SJCRH30 (cell line): ENCODE data around the gene NOSIP. TPM values are rescaled to one million over a fixed set of nuclear protein-coding genes. Genes with fewer than 3 reads are reported as not detected.

Experiments
- DNase-seq, 2 experiments: peaks; one replicate each; pipeline ENCODE4 v3.0.0-alpha.2; 2015 to 2020
- H3K27ac ChIP-seq: fragments of 250-450 bp; sonication (Bioruptor Pico); 2 replicates; pipeline ENCODE4 v1.5.1; 2020; ENCODE audit warnings: mild to moderate bottlenecking, moderate library complexity
- H3K27me3 ChIP-seq: fragments of 250-450 bp; sonication (Bioruptor Pico); 2 replicates; pipeline ENCODE4 v1.5.1; 2020; ENCODE audit warnings: mild to moderate bottlenecking, moderate library complexity
- H3K36me3 ChIP-seq: fragments of 250-450 bp; sonication (Bioruptor Pico); 2 replicates; pipeline ENCODE4 v1.5.1; 2020; ENCODE audit warnings: mild to moderate bottlenecking, moderate library complexity
- H3K4me1 ChIP-seq: fragments of 250-450 bp; sonication (Bioruptor Pico); 2 replicates; pipeline ENCODE4 v1.5.1; 2020; ENCODE audit warnings: mild to moderate bottlenecking, moderate library complexity
- H3K4me3 ChIP-seq: fragments of 250-450 bp; sonication (Bioruptor Pico); 2 replicates; pipeline ENCODE4 v1.5.1; 2020; ENCODE audit warnings: mild to moderate bottlenecking, moderate library complexity
- H3K9me3 ChIP-seq: fragments of 250-450 bp; sonication (Bioruptor Pico); replicated peaks from 2 replicates; pipeline ENCODE4 v1.5.1; 2020; ENCODE audit warnings: mild to moderate bottlenecking, moderate library complexity
- total RNA-seq: library from RNA; depleted of rRNA; stranded (reverse); fragments of >200 nt; shearing (Covaris generic); gene quantifications from 2 replicates; pipeline ENCODE4 v1.2.3, GENCODE V29; 2014

The NOSIP gene
- total RNA-seq, 1 experiment from 2014 or later = 54.2 TPM

DNA sequence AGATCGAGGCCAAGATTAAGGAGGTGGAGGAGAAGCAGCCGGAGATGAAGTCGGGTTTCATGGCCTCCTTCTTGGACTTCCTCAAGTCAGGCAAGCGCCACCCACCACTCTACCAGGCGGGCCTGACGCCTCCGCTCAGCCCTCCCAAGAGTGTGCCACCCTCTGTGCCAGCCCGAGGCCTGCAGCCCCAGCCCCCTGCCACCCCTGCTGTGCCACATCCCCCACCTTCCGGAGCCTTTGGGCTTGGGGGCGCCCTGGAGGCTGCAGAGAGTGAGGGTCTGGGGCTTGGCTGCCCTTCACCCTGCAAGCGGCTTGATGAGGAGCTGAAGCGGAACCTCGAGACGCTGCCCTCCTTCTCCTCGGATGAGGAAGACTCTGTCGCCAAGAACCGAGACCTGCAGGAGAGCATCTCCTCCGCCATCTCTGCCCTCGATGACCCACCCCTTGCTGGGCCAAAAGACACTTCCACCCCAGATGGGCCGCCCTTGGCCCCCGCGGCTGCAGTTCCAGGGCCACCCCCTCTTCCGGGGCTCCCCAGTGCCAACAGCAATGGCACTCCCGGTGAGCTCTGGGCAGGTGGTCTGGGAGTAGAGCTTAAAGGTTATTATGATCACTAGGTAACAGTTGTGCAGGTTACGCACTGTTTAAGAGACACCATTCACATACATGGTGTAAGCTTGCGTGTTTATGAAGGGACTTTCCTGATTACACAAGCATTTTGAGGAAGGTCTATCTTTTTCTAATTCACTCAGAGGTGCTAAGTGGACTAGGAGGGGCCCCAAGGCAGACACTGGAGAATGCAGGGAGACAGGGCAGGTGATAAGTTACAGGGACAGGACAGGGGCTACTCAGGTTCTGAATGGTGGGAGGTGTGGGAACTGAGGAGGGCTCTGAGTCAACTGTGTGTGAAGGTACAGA lies 19.3 kb upstream of the NOSIP start:
- no peak for DNase-seq
- Histone ChIP-seq H3K4me1 (no peaks in the 10 kb centered on the region), H3K27me3 (no peaks in the 10 kb centered on the region), H3K36me3 (peaks cover 63% of the 10 kb centered on the region), H3K9me3 (no peaks in the 10 kb centered on the region), H3K27ac (no peak overlapping the region), H3K4me3 (no peak overlapping the region)

DNA sequence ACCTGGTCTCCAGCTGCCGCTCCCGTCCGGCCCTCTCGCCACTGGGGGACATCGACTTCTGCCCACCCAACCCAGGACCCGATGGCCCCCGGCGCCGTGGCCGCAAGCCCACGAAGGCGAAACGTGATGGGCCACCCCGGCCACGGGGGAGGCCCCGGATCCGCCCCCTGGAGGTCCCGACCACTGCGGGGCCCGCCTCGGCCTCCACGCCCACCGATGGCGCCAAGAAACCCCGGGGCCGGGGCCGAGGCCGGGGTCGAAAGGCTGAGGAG lies 17.3 kb upstream of the NOSIP start:
- Histone ChIP-seq H3K4me3 (no peak overlapping the region), H3K36me3 (peaks cover 58% of the 10 kb centered on the region), H3K9me3 (no peaks in the 10 kb centered on the region), H3K27ac (no peak overlapping the region), H3K27me3 (no peaks in the 10 kb centered on the region), H3K4me1 (no peaks in the 10 kb centered on the region)
- DNase-seq = no peak

DNA sequence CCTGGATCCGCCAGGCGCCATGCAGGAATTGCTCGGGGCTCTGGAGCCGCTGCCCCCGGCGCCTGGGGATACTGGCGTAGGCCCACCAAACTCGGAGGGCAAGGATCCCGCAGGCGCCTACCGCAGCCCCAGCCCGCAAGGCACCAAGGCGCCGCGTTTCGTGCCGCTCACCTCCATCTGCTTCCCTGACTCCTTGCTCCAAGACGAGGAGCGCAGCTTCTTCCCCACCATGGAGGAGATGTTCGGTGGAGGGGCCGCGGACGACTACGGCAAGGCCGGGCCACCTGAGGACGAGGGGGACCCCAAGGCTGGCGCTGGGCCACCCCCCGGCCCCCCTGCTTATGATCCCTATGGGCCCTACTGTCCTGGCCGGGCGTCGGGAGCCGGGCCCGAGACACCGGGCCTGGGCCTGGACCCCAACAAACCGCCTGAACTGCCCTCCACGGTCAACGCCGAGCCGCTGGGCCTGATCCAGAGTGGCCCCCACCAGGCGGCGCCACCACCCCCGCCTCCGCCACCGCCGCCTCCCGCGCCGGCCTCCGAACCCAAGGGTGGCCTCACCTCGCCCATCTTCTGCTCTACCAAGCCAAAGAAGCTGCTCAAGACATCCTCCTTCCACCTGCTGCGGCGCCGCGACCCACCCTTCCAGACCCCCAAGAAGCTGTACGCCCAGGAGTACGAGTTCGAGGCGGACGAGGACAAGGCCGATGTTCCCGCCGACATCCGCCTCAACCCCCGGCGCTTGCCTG lies 16.8 kb upstream of the NOSIP start:
- Histone ChIP-seq H3K4me1 (no peaks in the 10 kb centered on the region), H3K36me3 (peaks cover 55% of the 10 kb centered on the region), H3K27ac (no peak overlapping the region), H3K27me3 (no peaks in the 10 kb centered on the region), H3K4me3 (no peak overlapping the region), H3K9me3 (no peaks in the 10 kb centered on the region)
- no peak for DNase-seq

GRCh38 chr19:49596407-49596806 lies 16.1 kb upstream of the NOSIP start:
- DNase-seq = no peak
- H3K27ac ChIP-seq = no peak overlapping the region
- peaks cover 49% of the 10 kb centered on the region for H3K36me3 ChIP-seq
- no peak overlapping the region for H3K4me3 ChIP-seq
- no peaks in the 10 kb centered on the region for H3K27me3 ChIP-seq
- no peaks in the 10 kb centered on the region for H3K9me3 ChIP-seq
- H3K4me1 ChIP-seq = no peaks in the 10 kb centered on the region

GRCh38 chr19:49595819-49596404 lies 15.6 kb upstream of the NOSIP start:
- no peak overlapping the region for H3K4me3 ChIP-seq
- no peaks in the 10 kb centered on the region for H3K27me3 ChIP-seq
- no peak overlapping the region for H3K27ac ChIP-seq
- H3K36me3 ChIP-seq = peaks cover 46% of the 10 kb centered on the region
- no peaks in the 10 kb centered on the region for H3K4me1 ChIP-seq
- no peak for DNase-seq
- no peaks in the 10 kb centered on the region for H3K9me3 ChIP-seq

DNA sequence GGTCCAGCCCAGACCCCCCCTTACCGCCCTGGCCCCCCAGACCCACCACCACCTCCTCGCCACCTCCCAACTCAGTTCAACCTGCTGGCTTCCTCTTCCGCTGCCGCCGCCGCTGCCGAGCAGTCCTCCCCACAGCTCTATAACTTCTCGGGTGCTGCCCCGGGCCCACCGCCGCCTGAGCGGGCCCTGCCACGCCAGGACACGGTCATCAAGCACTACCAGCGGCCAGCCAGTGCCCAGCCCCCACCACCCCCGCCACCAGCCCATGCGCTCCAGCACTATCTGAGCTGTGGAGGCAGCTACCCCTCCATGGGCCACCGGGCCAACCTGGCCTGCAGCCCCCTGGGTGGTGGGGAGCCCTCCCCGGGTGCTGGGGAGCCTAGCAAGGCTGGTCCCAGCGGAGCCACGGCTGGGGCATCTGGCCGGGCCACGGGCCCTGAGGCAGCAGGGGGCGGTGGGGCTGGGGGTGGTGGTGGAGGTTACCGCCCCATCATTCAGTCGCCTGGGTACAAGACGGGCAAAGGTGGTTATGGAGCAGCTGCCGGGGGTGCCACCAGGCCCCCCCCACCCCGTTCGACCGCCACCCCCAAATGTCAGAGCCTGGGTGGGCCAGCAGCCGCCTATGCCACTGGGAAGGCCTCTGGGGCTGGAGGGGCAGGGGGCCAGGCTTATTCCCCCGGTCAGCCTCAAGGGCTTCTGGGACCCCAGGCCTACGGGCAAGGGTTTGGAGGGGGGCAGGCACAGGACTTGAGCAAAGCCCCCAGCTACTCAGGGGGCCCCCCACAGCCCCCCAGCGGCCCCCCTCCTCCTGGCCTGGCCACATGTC lies 14.8 kb upstream of the NOSIP start:
- Histone ChIP-seq H3K36me3 (peaks cover 44% of the 10 kb centered on the region), H3K9me3 (no peaks in the 10 kb centered on the region), H3K27me3 (no peaks in the 10 kb centered on the region), H3K4me1 (no peaks in the 10 kb centered on the region), H3K4me3 (no peak overlapping the region), H3K27ac (no peak overlapping the region)
- DNase-seq = no peak

DNA sequence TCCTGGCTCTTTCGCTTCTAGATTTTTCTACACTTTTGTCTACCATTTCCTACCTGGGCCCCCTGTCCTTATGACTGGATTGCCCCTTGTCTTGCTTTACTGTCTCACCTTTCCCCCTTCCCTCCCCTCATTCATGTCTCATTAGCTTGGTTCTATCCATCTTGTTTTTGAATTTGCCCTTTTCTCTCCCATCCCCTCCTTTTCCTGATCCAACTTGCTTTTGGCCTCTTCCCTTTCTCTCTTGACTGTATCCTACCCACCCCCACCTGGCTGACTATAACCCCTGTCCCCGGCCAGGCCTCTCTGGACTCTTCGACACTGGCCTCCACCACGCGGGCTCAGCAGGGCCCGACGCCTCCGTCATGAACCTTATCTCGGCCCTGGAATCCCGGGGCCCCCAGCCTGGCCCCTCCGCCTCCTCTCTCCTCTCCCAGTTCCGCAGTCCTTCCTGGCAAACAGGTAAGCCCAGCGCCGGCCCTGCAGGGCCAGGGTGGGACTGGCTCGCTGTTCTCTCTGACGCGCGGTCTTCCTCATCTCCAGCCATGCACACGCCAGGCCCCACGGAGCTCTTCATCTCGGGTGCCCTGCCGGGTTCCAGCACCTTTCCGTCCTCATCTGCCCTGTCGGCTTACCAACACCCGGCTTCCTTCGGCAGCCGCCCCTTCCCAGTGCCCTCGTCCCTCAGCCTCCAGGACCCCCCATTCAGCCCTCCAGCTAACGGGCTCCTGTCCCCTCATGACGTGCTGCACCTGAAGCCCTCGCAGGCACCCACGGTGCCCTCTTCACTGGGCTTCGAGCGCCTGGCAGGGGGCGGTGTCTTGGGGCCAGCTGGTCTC lies 14.0 kb upstream of the NOSIP start:
- Histone ChIP-seq H3K4me1 (no peaks in the 10 kb centered on the region), H3K4me3 (no peak overlapping the region), H3K9me3 (no peaks in the 10 kb centered on the region), H3K27ac (no peak overlapping the region), H3K27me3 (no peaks in the 10 kb centered on the region), H3K36me3 (peaks cover 36% of the 10 kb centered on the region)
- DNase-seq = no peak

DNA sequence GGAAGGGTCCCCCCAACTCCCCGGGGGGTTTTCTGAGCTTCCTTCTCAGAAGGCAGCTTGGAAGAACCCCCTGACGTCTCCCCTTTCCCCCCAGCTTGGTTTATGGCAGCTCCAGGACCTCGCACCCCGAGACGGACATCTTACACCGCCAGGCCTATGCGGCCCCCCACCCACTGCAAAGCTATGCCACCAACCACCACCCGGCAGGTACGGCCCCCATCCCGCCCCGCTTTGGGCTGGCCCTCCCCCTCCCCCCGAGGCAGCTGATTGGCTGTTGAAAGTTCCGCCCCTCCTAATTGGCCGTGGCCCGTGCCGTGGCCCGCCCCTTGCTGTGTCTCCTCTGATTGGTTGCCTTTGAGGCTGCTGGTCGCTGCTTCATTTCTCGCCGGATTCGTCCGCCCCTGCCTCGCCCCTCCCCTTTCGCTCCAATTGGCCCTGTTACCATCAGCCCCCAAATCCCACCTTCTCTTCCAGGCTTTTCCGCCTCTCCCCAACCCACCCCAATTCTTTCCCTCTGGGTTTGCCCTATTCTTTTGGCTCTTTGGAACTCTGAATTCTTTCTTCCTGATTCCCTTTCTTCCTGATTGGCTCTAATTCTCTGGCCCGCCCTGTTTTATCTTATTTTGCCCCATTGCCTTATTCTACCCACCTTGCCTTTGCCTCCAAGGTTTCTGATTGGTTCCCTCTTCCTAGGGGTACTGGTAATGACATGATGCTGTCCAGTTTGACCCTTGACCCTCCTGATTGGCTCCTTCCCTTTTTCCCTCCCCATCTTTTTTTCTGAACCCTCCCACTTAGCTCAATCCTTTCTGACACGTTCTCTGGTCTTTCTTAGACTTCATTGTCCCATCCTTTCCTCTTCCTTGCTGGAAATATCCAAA lies 13.1 kb upstream of the NOSIP start:
- Histone ChIP-seq H3K9me3 (no peaks in the 10 kb centered on the region), H3K4me1 (no peaks in the 10 kb centered on the region), H3K4me3 (peak overlapping the region; percentile 86), H3K27me3 (no peaks in the 10 kb centered on the region), H3K27ac (no peak overlapping the region), H3K36me3 (peaks cover 27% of the 10 kb centered on the region)
- DNase-seq = peak; percentile 91

- Histone ChIP-seq H3K4me1 (no peaks in the 10 kb centered on the region), H3K9me3 (no peaks in the 10 kb centered on the region), H3K36me3 (peaks cover 27% of the 10 kb centered on the region), H3K4me3 (peak overlapping the region; percentile 86), H3K27ac (no peak overlapping the region; the same call in 1 of the 2 replicates), H3K27me3 (no peaks in the 10 kb centered on the region)
- DNase-seq = peak; percentile 19 to 29
Observed at GRCh38 chr19:49592486-49593232, 12.3 kb upstream of the NOSIP start.

GRCh38 chr19:49591731-49592485 lies 11.6 kb upstream of the NOSIP start:
- DNase-seq = peak; percentile 60 to 62
- H3K9me3 ChIP-seq = no peaks in the 10 kb centered on the region
- no peaks in the 10 kb centered on the region for H3K27me3 ChIP-seq
- H3K27ac ChIP-seq = peak overlapping the region; percentile 54
- peak overlapping the region; percentile 86 for H3K4me3 ChIP-seq
- H3K36me3 ChIP-seq = peaks cover 22% of the 10 kb centered on the region
- no peaks in the 10 kb centered on the region for H3K4me1 ChIP-seq

DNA sequence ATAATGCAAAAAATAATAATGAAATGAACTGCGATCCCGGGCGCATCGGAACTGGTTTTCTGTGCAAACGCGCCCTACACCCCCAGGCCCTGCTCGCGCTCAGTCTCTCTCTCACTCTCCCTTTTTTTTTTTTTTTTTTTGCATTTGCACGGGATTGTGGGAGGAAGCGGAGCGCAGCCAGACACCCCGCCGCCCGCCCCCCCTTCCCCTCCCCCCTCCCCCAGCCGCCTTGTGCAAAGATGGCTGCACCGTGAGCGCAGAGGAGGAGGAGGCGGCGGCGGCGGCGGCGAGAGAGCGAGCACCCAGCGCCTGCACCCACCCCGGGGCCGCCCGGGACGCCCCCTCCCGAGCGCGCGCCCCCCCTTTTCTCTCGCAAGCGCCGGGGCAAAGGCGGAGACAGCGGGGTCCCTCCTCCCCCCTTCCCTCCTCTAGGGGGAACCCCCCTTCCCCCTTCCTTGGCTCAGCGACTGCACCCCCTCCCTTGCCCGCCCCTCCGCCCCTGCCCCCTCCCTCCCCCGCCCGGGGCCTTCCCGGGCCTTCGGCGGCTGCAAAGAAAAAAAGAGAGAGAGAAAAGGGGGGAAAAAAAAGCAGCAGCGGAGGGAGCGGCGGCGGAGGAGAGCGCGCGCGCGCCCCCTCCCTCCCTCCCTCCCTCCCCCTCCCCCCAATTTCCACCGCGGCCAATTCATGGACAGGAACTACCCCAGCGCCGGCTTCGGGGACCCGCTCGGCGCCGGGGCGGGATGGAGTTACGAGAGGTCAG lies 10.8 kb upstream of the NOSIP start, which contains the start of gene PRR12:
TSS of gene PRR12 (plus strand) at position 212 of the 760 bp plus-strand sequence. CDS start at position 685, 473 bp downstream.
- peak within 1 kb of the TSS; percentile 54 for H3K27ac ChIP-seq
- no peaks in the 10 kb centered on the region for H3K9me3 ChIP-seq
- H3K36me3 ChIP-seq = peaks cover 17% of the 10 kb centered on the region
- H3K27me3 ChIP-seq = no peaks in the 10 kb centered on the region
- DNase-seq = peak; percentile 71 to 78
- peak within 1 kb of the TSS; percentile 86 for H3K4me3 ChIP-seq
- H3K4me1 ChIP-seq = no peaks in the 10 kb centered on the region
